GM21786 (cell line): ENCODE results near the gene CCL24.
"Not testable (repeated sequence)": the region's sequence is repeated elsewhere in the genome, so short reads cannot be mapped to it uniquely, and the experiment has no call there.

ENCODE experiments used
- ATAC-seq: cut with Tn5 transposase; IDR thresholded peaks from one replicate; pipeline ENCODE4 v1.9.1; 2021; ENCODE audit not compliant: unreplicated experiment

The CCL24 gene

DNA sequence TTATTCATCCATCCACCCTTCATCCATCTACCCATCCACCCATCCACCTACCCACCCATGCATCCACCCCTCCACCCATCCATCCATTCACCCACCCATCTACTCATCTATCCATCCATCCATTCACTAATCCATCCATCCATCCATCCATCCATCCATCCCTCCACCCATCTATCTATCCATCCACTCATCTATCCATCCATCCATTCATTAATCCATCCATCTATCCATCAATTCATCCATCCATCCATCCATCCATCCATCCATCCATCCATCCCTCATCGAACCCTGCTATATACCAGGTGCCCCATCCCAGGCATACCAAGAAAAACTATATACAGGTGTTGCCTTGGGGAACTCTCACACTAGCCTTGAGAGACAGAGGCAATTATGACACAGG is 7.1 kb upstream of the CCL24 start:
- ATAC-seq = no peak

DNA sequence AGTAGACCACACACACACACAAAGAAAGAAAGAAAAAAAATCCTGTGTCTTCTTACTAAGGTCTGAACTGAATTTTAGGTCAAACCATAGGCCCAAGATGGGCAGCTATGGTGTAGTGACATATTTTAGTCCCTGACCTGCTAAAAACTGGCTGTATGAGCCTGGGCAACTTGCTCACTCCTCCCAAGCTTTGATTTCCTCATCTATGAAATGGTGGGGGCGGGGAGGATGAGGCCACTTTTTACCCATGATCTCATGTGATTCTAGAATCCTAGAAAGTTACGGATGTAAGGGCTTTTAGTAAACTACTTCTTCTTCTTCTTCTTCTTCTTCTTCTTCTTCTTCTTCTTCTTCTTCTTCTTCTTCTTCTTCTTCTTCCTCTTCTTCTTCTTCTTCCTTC is 6.1 kb upstream of the CCL24 start:
- no peak for ATAC-seq

DNA sequence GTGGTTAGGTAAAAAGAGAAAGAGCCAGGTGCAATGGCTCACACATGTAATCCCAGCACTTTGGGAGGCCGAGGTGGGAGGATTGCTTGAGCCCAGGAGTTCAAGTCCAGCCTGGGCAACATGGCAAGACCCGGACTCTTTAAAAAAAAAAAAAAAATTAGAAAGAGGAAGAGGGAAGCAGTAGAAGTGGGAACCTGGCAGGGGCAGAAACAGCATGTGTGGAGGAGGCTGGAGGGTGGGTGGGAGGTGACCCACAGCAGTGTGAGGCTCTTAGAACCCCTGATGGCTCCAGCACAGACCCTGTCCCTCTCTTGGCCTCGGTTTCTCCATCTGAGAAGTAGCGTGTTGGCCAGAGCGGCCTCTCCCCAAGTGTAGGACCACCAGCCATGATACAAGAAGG is 4.9 kb upstream of the CCL24 start:
- ATAC-seq = no peak

DNA sequence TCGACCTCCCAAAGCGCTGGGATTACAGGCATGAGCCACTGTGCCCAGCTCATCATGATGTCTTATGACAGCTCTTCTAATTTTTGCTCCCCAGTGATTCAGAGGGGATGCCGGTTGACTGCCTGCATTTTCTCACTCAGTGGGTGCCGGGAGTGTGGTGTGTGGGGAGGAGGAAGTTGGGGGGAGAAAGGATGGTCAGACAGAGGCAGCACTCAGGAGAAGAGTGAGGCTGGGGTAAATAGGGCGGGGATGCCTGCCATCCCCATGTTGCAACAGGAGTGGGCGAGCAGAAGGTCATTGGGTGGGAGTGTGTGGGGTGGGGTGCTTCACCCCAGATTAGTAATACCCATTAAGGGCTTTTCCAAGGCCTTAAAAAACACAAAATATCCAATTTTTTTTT is 3.5 kb upstream of the CCL24 start:
- ATAC-seq = no peak

DNA sequence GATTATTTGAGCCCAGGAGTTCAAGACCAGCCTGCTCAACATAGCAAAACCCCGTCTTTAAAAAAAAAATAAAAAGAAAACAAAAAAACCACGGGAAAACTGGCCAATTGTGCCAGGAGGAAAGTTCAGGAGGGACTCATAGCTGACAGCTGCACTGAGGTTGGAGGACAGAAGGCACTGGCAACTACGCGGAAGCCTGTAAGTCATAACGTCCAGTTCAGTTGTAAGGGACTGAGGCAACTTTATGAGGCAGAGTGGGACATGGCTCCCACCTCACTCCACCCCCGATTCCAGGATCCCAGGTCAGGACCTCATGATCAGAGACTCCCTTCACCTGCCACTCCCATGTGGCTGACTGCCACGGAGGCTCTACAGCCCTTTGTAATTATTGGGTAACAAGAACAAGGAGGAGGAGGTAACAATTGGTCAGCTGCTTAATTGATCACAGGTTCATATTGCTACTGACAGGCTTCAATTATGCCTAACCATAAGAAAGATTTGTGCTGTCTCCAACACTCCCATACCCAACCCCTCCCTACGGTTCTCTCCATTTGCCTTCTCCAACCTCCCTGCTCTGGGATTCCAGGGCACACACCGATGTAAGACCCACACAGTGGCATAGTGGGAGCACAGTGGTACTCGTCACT is 1.9 kb upstream of the CCL24 start:
- no peak for ATAC-seq

DNA sequence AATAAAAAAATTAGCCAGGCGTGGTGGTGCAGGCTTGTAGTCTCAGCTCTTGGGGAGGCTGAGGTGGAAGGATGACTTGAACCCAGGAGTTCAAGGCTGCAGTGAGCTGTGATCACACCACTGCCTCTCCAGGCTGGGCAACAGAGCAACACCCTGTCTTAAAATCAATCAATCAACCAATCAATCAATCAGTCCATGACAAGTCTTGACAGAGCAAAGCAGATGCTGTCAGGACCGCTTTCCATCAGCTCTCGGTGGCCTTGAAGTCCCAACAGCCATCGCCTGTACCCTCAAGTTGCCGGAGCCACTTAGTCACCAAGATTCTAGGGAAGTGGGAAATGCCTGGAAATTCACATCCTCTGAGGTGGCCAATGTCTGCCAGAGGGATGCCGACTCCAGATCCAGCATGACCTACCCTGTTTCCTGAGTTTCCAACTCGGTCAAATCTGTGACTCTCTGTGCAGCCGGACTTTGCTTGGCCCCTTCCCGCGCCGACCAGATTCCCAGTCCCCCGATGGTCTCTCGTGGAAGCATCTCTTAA is 871 bp upstream of the CCL24 start:
- no peak for ATAC-seq

DNA sequence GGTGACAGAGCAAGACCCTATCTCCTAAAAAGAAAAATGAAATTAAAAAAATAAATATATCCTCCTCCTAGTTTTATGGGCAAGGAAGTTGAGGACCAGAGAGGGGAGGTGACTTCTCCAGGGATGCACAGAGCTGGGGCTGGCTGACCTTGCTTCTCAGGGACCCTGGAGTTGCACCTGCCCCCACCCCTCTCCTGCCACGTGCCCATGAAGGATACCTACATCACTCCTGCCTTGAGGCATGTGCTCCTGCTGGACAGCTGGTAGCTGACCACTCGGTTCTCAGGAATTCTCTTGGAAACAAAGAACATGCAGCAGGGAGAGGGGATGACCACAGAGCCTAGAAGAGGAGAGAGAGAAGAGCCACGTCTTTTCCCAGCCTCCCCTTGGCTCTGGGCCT is 522 bp downstream of the CCL24 start:
- ATAC-seq = no peak

DNA sequence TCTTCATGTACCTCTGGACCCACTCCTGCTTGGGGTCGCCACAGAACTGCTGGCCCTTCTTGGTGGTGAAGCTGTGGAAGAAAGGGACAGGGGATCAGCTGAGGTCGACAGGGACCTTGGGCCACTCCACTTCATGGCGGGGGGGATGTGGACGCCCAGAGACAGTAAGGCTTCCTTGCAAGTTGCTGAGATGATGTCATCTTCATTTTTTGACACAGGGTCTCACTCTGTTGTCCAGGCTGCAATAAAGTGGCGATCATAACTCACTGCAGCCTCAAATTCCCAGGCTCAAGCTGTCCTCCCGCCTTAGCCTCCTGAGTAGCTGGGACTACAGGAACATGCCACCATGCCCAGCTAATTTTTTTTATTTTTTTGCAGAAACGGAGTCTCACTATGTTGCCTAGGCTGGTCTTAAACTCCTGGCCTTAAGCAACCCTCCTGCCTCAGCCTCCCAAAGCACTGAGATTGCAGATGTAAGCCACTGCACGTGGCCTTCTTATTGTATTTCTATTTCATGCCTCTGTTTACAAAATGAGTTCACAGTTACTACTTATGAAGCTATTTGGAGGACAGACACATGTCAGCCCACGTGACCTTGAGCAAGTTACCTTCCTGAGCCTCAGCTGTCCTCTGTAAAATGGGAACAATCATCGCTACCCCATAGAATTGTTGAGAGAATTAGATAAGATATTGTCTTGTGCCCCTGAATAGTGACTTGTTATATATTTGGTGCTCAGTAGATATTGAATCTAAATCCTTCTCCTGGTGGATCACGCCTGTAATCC is 1.5 kb downstream of the CCL24 start:
- ATAC-seq = no peak

DNA sequence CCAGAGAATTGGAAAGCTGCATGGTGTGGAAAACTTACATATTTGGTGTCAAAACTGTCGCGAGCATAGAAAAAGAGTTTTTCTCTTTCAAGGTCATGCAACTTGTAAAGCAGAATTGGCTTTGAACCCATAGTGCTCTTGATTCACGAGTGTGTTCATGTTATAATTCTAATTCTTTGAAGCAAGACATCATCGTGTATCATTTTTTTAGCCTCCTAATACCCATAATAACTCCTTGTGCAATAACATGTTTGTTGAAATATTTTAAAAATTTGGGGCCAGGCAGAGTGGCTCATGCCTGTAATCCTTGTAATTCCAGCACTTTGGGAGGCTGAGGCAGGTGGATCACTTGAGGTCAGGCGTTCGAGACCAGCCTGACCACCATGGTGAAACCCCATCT is 4.2 kb downstream of the CCL24 start:
- no peak for ATAC-seq

DNA sequence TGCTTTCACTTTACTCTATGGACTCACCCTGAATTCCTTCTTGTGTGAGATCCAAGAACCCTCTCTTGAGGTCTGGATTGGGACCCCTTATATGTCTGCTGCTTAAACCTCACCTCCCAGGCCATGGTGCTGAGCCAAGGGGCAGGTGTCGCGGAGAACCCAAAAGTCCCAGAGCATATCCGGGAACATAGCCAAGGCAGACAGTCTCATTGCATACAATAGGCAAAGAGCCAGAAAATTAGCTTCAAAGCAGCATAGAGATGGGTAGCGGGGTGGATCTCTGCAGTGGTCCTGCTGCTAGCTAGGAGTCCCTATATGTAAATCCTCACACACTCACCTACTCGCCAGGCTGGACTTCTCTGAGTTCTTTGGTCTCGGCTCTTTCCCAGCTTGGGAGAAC is 5.5 kb downstream of the CCL24 start:
- ATAC-seq = no peak

DNA sequence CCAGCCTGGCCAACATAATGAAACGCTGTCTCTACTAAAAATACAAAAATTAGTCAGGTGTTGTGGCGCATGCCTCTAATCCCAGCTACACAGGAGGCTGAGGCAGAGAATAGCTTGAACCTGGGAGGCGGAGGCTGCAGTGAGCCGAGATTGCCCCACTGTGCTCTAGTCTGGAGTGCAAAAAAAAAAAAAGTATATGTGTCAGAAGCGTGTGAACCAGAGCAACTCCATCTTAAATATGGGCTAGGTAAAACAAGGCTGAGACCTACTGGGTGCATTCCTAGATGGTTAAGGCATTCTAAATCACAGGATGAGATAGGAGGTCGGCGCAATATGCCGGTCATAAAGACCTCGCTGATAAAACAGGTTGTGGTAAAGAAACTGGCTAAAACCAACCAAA is 6.2 kb downstream of the CCL24 start:
- no peak for ATAC-seq

DNA sequence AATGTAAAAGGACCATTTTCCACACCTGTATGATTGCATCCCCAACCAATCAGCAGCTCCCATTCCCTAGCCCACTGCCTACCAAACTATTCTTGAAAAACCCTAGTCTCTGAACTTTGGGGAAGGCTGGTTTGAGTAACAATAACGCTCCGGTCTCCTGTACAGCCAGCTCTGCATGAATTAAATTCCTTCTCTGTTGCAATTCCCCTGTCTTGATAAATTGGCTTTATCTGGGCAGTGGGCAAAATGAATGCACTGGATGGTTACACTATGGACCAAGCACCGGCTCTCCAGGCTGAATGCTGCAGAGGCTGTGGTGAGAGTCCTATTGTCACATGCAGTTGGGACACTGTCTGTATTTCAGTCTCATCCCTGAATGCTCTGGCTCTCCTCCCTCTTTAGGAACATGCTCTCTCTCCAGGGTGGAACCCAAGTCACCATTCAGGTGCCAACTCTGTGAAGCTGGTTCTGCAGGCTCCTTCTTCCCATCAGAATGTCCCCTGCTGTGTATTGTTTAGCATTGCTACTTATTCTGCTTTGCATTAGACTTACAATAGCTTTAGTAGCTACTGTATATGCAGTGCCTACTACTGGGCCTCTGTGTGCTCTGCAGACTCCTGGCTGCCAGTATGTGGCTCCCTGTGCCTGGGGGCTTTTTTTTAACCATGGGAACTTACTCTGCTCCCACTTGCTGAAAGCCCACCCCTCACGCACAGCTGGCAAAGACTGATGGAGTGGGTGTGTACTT is 6.9 kb downstream of the CCL24 start:
- no peak for ATAC-seq

DNA sequence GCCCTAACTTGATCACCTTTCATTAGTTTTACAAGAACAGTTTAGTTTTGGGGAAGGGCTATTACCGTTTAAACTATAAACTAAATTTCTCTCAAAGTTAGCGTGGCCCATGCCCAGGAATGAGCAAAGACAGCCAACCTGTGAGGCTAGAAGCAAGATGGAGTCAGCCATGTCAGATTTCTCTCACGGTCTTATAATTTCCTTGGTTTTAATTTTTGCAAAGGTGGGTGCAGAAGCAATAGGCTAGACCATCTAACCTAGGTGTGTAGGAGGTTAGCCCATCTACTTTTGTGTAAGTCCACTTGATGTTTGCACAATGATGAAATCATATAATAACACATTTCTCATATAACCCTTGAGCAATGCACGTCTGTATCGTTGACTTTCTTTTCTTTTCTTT is 8.9 kb downstream of the CCL24 start:
- ATAC-seq = no peak

DNA sequence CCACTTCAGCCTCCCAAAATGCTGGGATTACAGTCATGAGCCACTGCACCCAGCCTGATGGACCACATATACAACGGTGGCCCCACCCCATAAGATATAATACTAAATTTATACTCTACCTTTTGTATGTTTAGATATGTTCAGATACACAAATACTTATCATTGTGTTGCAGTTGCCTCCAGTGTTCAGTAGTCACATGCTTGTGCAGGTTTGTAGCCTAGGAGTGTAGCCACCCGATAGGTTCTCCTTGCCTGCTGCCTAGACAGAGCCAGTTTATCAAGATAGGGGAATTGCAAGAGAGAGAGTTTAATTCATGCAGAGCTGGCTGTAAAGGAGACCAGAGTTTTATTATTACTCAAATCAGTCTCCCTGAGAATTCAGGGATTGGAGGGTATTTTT is 9.6 kb downstream of the CCL24 start:
- no peak for ATAC-seq

DNA sequence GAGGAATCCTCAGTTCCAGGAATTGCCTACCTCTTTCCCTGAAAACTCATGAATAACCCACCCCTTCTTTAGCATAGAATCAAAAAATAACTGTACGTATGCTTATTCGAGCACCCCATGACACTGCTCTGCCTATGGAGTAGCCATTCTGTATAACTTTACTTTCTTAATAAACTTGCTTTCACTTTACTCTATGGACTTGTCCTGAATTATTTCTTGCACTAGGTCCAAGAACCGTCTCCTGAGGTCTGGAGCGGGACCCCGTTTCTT is 11.1 kb downstream of the CCL24 start:
- ATAC-seq = no peak

DNA sequence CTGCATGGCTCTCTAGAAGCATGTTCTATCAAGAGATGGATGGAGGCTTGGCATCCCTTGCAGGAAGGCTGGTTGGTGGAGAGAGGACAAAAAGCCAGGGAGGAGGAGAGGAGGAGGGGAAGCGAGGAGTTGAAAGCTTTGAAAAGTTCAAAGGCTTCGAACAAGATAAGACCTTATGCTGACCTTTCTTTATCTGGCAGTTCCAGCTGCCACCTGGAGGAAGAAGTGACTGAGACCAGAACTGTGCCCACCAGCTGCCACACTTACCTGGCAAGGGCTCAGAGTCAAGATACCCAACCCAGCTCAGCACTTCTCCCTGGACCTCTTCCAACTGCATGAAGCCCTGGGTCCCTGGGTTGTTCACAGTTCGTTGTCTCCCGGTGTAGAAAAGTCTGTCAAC is 14.8 kb downstream of the CCL24 start:
- no peak for ATAC-seq

DNA sequence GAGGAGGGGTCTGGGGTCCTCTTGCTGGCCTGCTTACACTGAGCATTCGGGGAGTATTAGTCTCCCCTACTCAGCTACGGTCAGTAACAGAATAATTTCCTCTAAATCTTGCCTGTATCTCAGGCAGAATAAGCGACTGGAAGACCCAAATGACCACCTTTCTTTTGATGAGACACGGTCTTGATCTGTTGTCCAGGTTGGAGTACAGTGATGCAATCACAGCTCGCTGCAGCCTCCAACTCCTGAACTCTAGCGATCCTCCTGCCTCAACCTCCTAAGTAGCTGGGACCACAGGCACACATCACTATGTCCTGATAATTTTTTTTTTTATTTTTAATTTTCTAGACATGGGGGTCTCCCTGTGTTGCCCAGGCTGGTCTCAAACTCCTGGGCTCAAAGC is 17.2 kb downstream of the CCL24 start:
- no peak for ATAC-seq

DNA sequence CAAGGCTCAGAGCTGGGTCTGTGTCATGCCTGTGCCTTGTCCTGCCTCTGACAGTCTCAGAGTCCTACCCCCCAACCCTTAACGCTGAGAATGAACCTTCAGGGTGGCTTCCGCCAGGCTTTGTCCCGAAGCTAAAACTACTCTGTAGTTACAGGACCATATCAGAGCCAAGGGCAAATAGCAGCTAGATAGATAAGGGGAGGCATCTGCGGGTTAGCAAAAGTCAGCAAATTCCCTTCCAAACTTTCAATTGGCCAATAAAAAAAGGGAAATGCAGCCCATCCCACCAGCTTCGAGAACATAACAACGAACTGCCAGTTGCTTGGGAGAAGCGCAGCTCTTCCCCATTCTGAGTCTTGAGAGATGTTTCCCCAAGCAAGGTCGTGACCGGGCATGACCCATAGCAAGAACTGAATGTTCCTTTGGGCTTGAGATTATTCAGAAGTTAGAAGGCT is 17.7 kb downstream of the CCL24 start:
- ATAC-seq = no peak

DNA sequence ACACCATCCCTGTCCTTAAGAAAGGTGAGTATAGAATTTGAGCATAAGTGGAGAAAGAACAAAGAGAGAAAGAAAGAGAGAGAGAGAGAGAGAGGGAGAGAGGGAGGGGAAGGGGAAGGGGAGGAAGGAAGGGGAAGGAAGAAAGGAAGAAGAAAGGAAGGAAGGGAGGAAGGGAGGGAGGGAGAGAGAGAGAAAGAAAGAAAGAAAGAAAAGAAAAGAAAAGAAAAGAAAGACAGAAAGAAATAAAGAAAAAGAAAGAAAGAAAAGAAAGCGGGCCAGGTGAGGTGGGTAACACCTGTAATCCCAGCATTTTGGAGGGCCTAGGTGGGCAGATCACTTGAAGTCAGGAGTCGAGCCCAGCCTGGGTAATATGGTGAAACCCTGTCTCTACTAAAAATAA is 19.9 kb downstream of the CCL24 start:
- ATAC-seq = no peak

DNA sequence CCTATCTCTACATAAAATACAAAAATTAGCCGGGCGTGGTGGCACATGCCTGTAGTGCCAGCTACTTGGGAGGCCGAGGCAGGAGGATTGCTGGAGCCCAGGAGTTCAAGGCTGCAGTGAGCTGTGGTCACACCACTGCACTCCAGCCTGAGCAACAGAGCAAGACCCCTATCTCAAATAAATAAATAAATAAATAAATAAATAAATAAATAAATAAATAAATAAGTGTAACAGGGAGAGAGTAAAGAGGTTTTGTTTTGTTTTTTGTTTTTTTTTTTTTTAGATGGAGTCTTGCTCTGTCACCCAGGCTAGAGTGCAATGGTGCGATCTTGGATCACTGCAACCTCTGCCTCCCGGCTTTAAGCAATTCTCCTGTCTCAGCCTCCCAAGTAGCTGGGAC is 21.0 kb downstream of the CCL24 start:
- ATAC-seq = not testable (repeated sequence)

DNA sequence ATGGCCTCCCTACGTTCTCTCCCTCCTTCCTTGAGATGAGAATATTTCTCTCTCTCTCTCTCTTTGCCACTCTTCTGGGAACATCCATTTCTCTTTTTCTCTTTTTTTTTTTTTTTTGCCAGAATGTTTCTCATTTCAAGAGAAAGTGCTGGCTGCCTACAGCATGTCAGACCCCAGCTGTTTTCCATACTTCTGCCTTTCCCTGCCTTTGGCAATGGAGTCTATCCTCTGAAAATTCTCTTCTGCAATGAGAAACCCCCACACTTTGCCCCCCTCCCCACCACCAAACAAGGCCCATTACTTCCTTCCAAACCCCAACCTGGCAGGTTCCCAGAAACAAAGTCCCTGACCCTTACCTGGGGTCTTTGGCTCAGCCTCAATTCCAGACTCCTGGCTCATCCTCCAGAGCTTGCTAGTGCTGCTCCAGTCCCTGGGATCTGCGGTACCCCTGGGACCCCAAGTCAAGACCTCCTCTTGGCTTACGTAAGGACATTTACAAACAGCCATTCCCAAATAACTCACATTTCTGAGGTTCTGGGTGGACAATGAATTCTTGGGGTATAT is 24.2 kb downstream of the CCL24 start:
- no peak for ATAC-seq
